Keratinocyte (primary cell): Measurements from ENCODE around the gene SLC6A19. TPM values are rescaled to one million over a fixed set of nuclear protein-coding genes. Genes with fewer than 3 reads are reported as not detected.

Experiments used
- DNase-seq: peaks from one replicate; pipeline ENCODE4 v3.0.0-alpha.2; 2011; ENCODE audit warnings: low read depth, missing footprints, low spot score
- FAIRE-seq: peaks from 2 replicates; lab custom pipeline; 2011; peaks lifted over from hg19 to GRCh38; lab: Jason Lieb, UNC
- H2AFZ ChIP-seq: 2 replicates; pipeline ENCODE4 v1.6.0; 2012; ENCODE audit warnings: low read length, control low read depth, inconsistent platforms; ENCODE audit not compliant: control insufficient read depth
- H3K27ac ChIP-seq: 2 replicates; pipeline ENCODE4 v1.5.1; 2011; ENCODE audit warnings: low read length; ENCODE audit not compliant: control insufficient read depth, insufficient read depth
- H3K27me3 ChIP-seq: 3 replicates; pipeline ENCODE4 v1.6.0; 2011; ENCODE audit warnings: low read length; ENCODE audit not compliant: control insufficient read depth, insufficient read depth; ENCODE audit errors: extremely low read depth
- H3K36me3 ChIP-seq, 2 experiments: 2 replicates in 1 of 2; 3 replicates in 1 of 2; pipeline ENCODE4 v1.5.1; 2011; ENCODE audit warnings: low read length in 2 of 2, mild to moderate bottlenecking in 1 of 2; ENCODE audit not compliant: control insufficient read depth in 2 of 2, insufficient read depth in 2 of 2; ENCODE audit errors: extremely low read depth in 1 of 2
- H3K4me1 ChIP-seq: 3 replicates; pipeline ENCODE4 v1.5.1; 2011; ENCODE audit warnings: low read length; ENCODE audit not compliant: control insufficient read depth, insufficient read depth; ENCODE audit errors: extremely low read depth
- H3K4me2 ChIP-seq: 3 replicates; pipeline ENCODE4 v1.6.0; 2011; ENCODE audit warnings: low read depth, low read length; ENCODE audit not compliant: control insufficient read depth, insufficient read depth; ENCODE audit errors: extremely low read depth
- H3K4me3 ChIP-seq, 3 experiments: fragments of 200-600 bp in 1 of 3; sonication (generic) in 1 of 3; 2 replicates in 2 of 3; 3 replicates in 1 of 3; pipeline ENCODE4 v1.5.1; 2011 to 2016; ENCODE audit warnings: low read length in 3 of 3, mild to moderate bottlenecking in 3 of 3, control low read depth in 2 of 3, inconsistent platforms in 1 of 3, low read depth in 1 of 3, mixed read lengths in 1 of 3, mixed run types in 1 of 3, moderate library complexity in 1 of 3; ENCODE audit not compliant: control insufficient read depth in 2 of 3, insufficient read depth in 2 of 3; ENCODE audit errors: extremely low read depth in 1 of 3
- H3K79me2 ChIP-seq: 2 replicates; pipeline ENCODE4 v1.6.0; 2012; ENCODE audit warnings: low read length; ENCODE audit not compliant: control insufficient read depth, insufficient read depth
- H3K9ac ChIP-seq: 3 replicates; pipeline ENCODE4 v1.6.0; 2011; ENCODE audit warnings: low read length; ENCODE audit not compliant: control insufficient read depth, insufficient read depth; ENCODE audit errors: extremely low read depth
- H3K9me1 ChIP-seq: 3 replicates; pipeline ENCODE4 v1.6.0; 2011; ENCODE audit warnings: low read length; ENCODE audit not compliant: control insufficient read depth, insufficient read depth; ENCODE audit errors: extremely low read depth
- H3K9me3 ChIP-seq: 2 replicates; pipeline ENCODE4 v1.5.1; 2012; ENCODE audit warnings: low read depth, low read length; ENCODE audit not compliant: control insufficient read depth
- H4K20me1 ChIP-seq: 3 replicates; pipeline ENCODE4 v1.6.0; 2011; ENCODE audit warnings: low read length; ENCODE audit not compliant: control insufficient read depth, insufficient read depth; ENCODE audit errors: extremely low read depth
- EZH2 ChIP-seq: IDR thresholded peaks from one replicate; pipeline ENCODE4 v1.6.1; 2012; ENCODE audit warnings: inconsistent platforms, mild to moderate bottlenecking, low read length, moderate library complexity
- dilution Hi-C: fragments of 300-500 bp; cut with MboI; formaldehyde crosslinking; loops from one replicate; pipeline ENCODE4 v1.7.0; 2020; ENCODE audit warnings: low sequenced_read_pairs; ENCODE audit not compliant: extremely low pct_ligation_motif_present
- polyA plus RNA-seq, 5 experiments: library from polyadenylated mRNA; depleted of rRNA in 3 of 5; stranded (reverse) in 3 of 5; stranded (forward) in 1 of 5; unstranded in 1 of 5; fragments of >200 nt; gene quantifications; 1 replicate in 1 of 5; 2 replicates in 3 of 5; 3 replicates in 1 of 5; pipeline versions ENCODE4 v1.2.1 to v1.2.3, GENCODE V29; 2011 to 2012; ENCODE audit warnings: missing spikeins in 2 of 5, low read depth in 1 of 5, low replicate concordance in 1 of 5
- TF ChIP-seq, protein P1 (sequence below), 3 experiments: IDR thresholded peaks in 1 of 3; conservative IDR thresholded peaks in 1 of 3; optimal IDR thresholded peaks in 1 of 3; 2 replicates in 2 of 3; 3 replicates in 1 of 3; pipeline versions ENCODE3 to v1.5.1; 2011; ENCODE audit warnings: low read length in 3 of 3, mild to moderate bottlenecking in 3 of 3, moderate library complexity in 2 of 3, control low read depth in 1 of 3, inconsistent platforms in 1 of 3; ENCODE audit not compliant: insufficient read depth in 2 of 3; ENCODE audit errors: extremely low read depth in 1 of 3

SLC6A19 gene
- polyA plus RNA-seq, 1 donor (not counting 4 experiments of a cell fraction or from before 2014, with no cell fraction given), result not detected

DNA sequence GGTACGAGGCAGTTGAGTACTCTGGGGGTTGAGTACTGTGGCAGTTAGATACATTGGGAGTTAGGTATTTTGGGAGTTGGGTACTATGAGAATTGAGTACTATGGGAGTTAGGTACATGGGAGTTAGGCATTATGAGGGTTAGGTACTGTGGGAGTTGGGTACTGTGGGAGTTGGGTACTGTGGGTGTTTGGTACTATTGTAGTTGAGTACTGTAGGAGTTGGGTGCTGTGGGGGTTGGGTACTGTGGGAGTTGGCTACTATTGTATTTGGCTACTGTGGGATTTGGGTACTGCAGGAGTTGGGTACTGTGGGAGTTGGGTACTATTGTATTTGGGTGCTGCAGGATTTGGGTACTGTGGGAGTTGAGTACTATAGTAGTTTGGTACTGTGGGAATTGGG lies 4.8 kb upstream of the SLC6A19 start:
- H3K4me2 ChIP-seq, result no peak overlapping the region
- no peak overlapping the region for H3K27ac ChIP-seq
- peaks cover 7% of the 10 kb centered on the region for H3K27me3 ChIP-seq
- H4K20me1 ChIP-seq, result no peaks in the 10 kb centered on the region
- FAIRE-seq, result no peak
- TF ChIP-seq, protein P1, sequence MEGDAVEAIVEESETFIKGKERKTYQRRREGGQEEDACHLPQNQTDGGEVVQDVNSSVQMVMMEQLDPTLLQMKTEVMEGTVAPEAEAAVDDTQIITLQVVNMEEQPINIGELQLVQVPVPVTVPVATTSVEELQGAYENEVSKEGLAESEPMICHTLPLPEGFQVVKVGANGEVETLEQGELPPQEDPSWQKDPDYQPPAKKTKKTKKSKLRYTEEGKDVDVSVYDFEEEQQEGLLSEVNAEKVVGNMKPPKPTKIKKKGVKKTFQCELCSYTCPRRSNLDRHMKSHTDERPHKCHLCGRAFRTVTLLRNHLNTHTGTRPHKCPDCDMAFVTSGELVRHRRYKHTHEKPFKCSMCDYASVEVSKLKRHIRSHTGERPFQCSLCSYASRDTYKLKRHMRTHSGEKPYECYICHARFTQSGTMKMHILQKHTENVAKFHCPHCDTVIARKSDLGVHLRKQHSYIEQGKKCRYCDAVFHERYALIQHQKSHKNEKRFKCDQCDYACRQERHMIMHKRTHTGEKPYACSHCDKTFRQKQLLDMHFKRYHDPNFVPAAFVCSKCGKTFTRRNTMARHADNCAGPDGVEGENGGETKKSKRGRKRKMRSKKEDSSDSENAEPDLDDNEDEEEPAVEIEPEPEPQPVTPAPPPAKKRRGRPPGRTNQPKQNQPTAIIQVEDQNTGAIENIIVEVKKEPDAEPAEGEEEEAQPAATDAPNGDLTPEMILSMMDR (optimal IDR thresholded peaks at IDR 0.05 in 1 of 3, IDR thresholded peaks at IDR 0.05 in 1 of 3, conservative IDR thresholded peaks at IDR 0.05 in 1 of 3; ENCODE audit: extremely low read depth in 1 of 3, insufficient read depth in 2 of 3, low read length in 3 of 3), result no peak
- no peak for TF ChIP-seq EZH2
- no peaks in the 10 kb centered on the region for H3K36me3 ChIP-seq
- no peak overlapping the region for H3K9ac ChIP-seq
- no peaks in the 10 kb centered on the region for H3K9me1 ChIP-seq
- H3K9me3 ChIP-seq, result no peaks in the 10 kb centered on the region
- DNase-seq, result no peak
- no peaks in the 10 kb centered on the region for H3K4me1 ChIP-seq
- no peaks in the 10 kb centered on the region for H3K79me2 ChIP-seq
- dilution Hi-C loops, result no loop called here
- no peak overlapping the region for H3K4me3 ChIP-seq
- no peak overlapping the region for H2AFZ ChIP-seq

DNA sequence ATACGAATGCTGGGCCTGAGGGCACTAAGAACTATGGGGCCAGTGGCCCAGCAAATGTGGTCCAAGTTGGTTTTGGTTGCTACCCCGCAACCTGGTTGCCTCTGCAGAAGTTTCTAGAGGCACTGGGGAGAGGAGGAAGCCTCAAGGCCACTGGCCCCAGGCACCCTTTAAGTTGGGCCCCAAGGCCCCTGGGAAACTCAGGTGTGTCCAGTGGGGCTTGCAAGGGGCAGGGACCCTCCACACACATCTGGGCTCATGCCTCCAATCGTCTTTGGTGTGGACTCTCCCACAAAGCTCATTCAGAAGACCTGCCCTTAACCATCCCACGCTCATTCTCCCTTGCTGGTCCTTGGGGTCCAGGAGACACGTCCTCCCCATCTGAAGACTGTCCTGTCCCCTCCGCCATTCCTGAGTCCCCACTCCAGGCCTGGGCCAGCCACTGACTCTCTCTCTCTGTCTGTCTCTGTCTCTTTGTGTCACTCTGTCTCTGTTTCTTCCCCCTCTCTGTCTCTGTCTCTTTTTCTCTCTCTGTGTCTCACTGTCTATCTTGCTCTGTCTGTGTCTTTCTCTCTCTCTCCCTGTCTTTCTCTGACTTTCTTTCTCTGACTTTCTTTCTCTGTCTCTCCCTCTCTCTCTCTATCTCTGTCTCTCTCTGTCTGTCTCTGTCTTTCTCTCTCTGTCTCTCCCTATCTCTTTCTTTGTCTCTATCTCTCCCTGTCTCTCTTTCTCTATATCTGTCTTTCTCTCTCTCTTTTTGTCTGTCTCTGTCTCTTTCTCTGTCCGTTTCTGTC lies 3.3 kb upstream of the SLC6A19 start:
- no peak overlapping the region for H2AFZ ChIP-seq
- no peaks in the 10 kb centered on the region for H4K20me1 ChIP-seq
- H3K79me2 ChIP-seq, result no peaks in the 10 kb centered on the region
- H3K9me3 ChIP-seq, result no peaks in the 10 kb centered on the region
- H3K27me3 ChIP-seq, result peaks cover 17% of the 10 kb centered on the region
- H3K4me3 ChIP-seq, result no peak overlapping the region
- TF ChIP-seq, protein P1 (optimal IDR thresholded peaks at IDR 0.05 in 1 of 3, IDR thresholded peaks at IDR 0.05 in 1 of 3, conservative IDR thresholded peaks at IDR 0.05 in 1 of 3; ENCODE audit: extremely low read depth in 1 of 3, insufficient read depth in 2 of 3, low read length in 3 of 3), result no peak
- TF ChIP-seq EZH2, result no peak
- dilution Hi-C loops, result no loop called here
- FAIRE-seq (no peak), DNase-seq (no peak)
- no peak overlapping the region for H3K27ac ChIP-seq
- H3K4me1 ChIP-seq, result no peaks in the 10 kb centered on the region
- no peak overlapping the region for H3K4me2 ChIP-seq
- H3K36me3 ChIP-seq, result no peaks in the 10 kb centered on the region
- H3K9ac ChIP-seq, result no peak overlapping the region
- H3K9me1 ChIP-seq, result no peaks in the 10 kb centered on the region
